ENCODE measurements around the gene PCDHGA6. TPM values are rescaled to one million over a fixed set of nuclear protein-coding genes. Genes with fewer than 3 reads are reported as not detected.
"Not testable (repeated sequence)": the region's sequence is repeated elsewhere in the genome, so short reads cannot be mapped to it uniquely, and the experiment has no call there.

Gene PCDHGA6
- total RNA-seq, 4 donors from 2014 or later = 3.0 to 6.9 (median 4.6) TPM

GRCh38 chr5:141392429-141393198 is 18.9 kb downstream of the PCDHGA6 start, which contains the start of gene PCDHGA8:
PCDHGA8 (plus strand) TSS chr5:141392633; CDS start chr5:141392814, 181 bp downstream.
- TF ChIP-seq, protein P1, sequence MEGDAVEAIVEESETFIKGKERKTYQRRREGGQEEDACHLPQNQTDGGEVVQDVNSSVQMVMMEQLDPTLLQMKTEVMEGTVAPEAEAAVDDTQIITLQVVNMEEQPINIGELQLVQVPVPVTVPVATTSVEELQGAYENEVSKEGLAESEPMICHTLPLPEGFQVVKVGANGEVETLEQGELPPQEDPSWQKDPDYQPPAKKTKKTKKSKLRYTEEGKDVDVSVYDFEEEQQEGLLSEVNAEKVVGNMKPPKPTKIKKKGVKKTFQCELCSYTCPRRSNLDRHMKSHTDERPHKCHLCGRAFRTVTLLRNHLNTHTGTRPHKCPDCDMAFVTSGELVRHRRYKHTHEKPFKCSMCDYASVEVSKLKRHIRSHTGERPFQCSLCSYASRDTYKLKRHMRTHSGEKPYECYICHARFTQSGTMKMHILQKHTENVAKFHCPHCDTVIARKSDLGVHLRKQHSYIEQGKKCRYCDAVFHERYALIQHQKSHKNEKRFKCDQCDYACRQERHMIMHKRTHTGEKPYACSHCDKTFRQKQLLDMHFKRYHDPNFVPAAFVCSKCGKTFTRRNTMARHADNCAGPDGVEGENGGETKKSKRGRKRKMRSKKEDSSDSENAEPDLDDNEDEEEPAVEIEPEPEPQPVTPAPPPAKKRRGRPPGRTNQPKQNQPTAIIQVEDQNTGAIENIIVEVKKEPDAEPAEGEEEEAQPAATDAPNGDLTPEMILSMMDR (IDR thresholded peaks at IDR 0.05) = no peak
- ATAC-seq (ENCODE audit: low FRiP score) (no peak), DNase-seq (ENCODE audit: low spot score) (no peak)

DNA sequence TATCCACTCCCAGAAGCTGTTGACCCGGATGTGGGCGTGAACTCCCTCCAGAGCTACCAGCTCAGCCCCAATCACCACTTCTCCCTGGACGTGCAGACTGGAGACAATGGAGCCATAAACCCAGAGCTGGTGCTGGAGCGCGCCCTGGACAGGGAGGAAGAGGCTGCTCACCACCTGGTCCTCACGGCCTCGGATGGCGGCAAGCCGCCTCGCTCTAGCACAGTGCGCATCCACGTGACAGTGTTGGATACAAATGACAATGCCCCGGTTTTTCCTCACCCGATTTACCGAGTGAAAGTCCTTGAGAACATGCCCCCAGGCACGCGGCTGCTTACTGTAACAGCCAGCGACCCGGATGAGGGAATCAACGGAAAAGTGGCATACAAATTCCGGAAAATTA is 19.6 kb downstream of the PCDHGA6 start:
- ATAC-seq (ENCODE audit: low FRiP score) (no peak), DNase-seq (ENCODE audit: low spot score) (no peak)
- TF ChIP-seq, protein P1 (IDR thresholded peaks at IDR 0.05) = no peak

- not testable (repeated sequence) for ATAC-seq (ENCODE audit: low FRiP score); DNase-seq (ENCODE audit: low spot score)
Measured at GRCh38 chr5:141394401-141395187, 20.9 kb downstream of the PCDHGA6 start.

GRCh38 chr5:141397756-141398551 is 24.3 kb downstream of the PCDHGA6 start, which contains the start of gene PCDHGB5:
PCDHGB5 (plus strand) TSS chr5:141397947; CDS start chr5:141398128, 181 bp downstream.
- peak; percentile 59 for ATAC-seq (ENCODE audit: low FRiP score)
- DNase-seq (ENCODE audit: low spot score) = not testable (repeated sequence)

DNA sequence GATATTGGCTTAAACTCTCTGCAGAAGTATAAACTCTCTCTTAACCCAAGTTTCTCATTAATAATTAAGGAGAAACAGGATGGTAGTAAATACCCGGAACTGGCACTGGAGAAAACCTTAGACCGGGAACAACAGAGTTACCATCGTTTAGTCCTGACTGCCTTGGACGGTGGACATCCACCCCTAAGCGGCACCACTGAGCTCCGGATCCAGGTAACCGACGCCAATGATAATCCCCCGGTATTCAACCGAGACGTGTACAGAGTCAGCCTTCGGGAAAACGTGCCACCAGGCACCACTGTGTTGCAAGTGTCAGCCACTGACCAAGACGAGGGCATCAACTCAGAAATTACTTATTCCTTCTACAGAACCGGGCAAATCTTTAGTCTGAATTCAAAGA is 24.9 kb downstream of the PCDHGA6 start:
- TF ChIP-seq, protein P1 (IDR thresholded peaks at IDR 0.05) = no peak
- DNase-seq (ENCODE audit: low spot score) (no peak), ATAC-seq (ENCODE audit: low FRiP score) (no peak)

DNA sequence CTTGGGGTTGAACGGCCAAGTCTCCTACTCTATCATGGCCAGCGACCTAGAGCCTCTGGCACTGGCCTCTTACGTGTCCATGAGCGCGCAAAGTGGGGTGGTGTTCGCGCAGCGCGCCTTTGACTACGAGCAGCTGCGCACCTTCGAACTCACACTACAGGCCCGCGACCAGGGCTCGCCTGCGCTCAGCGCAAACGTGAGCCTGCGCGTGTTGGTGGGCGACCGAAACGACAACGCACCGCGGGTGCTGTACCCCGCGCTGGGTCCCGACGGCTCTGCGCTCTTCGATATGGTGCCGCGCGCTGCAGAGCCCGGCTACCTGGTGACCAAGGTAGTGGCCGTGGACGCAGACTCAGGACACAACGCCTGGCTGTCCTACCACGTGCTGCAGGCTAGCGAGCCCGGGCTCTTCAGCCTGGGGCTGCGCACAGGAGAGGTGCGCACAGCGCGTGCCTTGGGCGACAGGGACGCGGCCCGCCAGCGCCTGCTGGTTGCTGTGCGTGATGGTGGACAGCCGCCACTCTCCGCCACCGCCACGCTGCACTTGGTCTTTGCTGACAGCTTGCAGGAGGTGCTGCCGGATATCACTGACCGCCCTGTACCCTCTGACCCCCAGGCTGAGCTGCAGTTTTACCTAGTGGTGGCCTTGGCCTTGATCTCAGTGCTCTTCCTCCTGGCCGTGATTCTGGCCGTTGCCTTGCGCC is 26.0 kb downstream of the PCDHGA6 start:
- DNase-seq (ENCODE audit: low spot score) (no peak), ATAC-seq (ENCODE audit: low FRiP score) (no peak)
- TF ChIP-seq, protein P1 (IDR thresholded peaks at IDR 0.05) = no peak

- ATAC-seq (ENCODE audit: low FRiP score) = no peak
- DNase-seq (ENCODE audit: low spot score) = no peak
- TF ChIP-seq, protein P1 (IDR thresholded peaks at IDR 0.05) = no peak
Measured at GRCh38 chr5:141402553-141403243, 29.0 kb downstream of the PCDHGA6 start, which contains the start of gene PCDHGA9. PCDHGA9 (plus strand) TSS chr5:141402778; CDS start chr5:141402953, 175 bp downstream.

Measured in omental fat pad (tissue), 4 donors.